Activated naive CD4-positive, alpha-beta T cell treated with anti-CD3 and anti-CD28 coated beads, Interleukin-2, amount 10 ng/mL, durations not matched to agents 7 days and 5 days (primary cell): ENCODE data around the gene WBP2.

Source experiments
- CTCF ChIA-PET: fragments of 350-600 bp; sonication (Branson Sonifier 250); formaldehyde crosslinking; loops from one replicate; lab custom pipeline; 2021; ENCODE audit warnings: antibody characterized with exemption; lab: Charles Lee
- DNase-seq: peaks from one replicate; pipeline ENCODE4 v3.0.0-alpha.2; 2020
- H3K27ac Mint-ChIP-seq: one replicate; pipeline ENCODE4 v1.8.0; 2021; ENCODE audit warnings: mild to moderate bottlenecking, moderate library complexity, mixed read lengths
- H3K27me3 Mint-ChIP-seq: one replicate; pipeline ENCODE4 v1.8.0; 2021; ENCODE audit warnings: mild to moderate bottlenecking, mixed read lengths
- H3K36me3 Mint-ChIP-seq: one replicate; pipeline ENCODE4 v1.8.0; 2021; ENCODE audit warnings: mixed read lengths
- H3K4me1 Mint-ChIP-seq: one replicate; pipeline ENCODE4 v1.8.0; 2021; ENCODE audit warnings: mixed read lengths
- H3K4me3 Mint-ChIP-seq: one replicate; pipeline ENCODE4 v1.8.0; 2021; ENCODE audit warnings: mild to moderate bottlenecking, moderate library complexity, mixed read lengths
- H3K9me3 Mint-ChIP-seq: one replicate; pipeline ENCODE4 v1.8.0; 2021; ENCODE audit warnings: mixed read lengths

WBP2 gene

GRCh38 chr17:75822800-75823166 lies 32.4 kb downstream of the WBP2 start:
- H3K36me3 Mint-ChIP-seq, result peaks cover 26% of the 10 kb centered on the region
- DNase-seq, result no peak
- H3K27ac Mint-ChIP-seq, result peak overlapping the region; percentile 28
- no peaks in the 10 kb centered on the region for H3K27me3 Mint-ChIP-seq
- no peaks in the 10 kb centered on the region for H3K9me3 Mint-ChIP-seq
- CTCF ChIA-PET, result interaction anchor here (1.8 kb wide), 1 partner anchor 40 kb away, joined by 4 read pairs; no protein-coding TSS in a partner anchor
- H3K4me3 Mint-ChIP-seq, result no peak overlapping the region
- peaks cover 32% of the 10 kb centered on the region for H3K4me1 Mint-ChIP-seq

- H3K36me3 Mint-ChIP-seq, result peaks cover 26% of the 10 kb centered on the region
- H3K9me3 Mint-ChIP-seq, result no peaks in the 10 kb centered on the region
- CTCF ChIA-PET, result interaction anchor here (1.8 to 1.9 kb wide), 2 partner anchors 8 to 39 kb away, joined by 4 to 8 read pairs; no protein-coding TSS in a partner anchor
- no peak overlapping the region for H3K4me3 Mint-ChIP-seq
- no peaks in the 10 kb centered on the region for H3K27me3 Mint-ChIP-seq
- peaks cover 27% of the 10 kb centered on the region for H3K4me1 Mint-ChIP-seq
- peak overlapping the region; percentile 12 for H3K27ac Mint-ChIP-seq
- DNase-seq, result peak; percentile 51
These were observed 32.9 kb downstream of the WBP2 start for GRCh38 chr17:75822119-75822799.

GRCh38 chr17:75821552-75821951 lies 33.6 kb downstream of the WBP2 start:
- H3K36me3 Mint-ChIP-seq, result peaks cover 26% of the 10 kb centered on the region
- no peaks in the 10 kb centered on the region for H3K9me3 Mint-ChIP-seq
- peak overlapping the region; percentile 12 for H3K27ac Mint-ChIP-seq

GRCh38 chr17:75820094-75821080 lies 34.7 kb downstream of the WBP2 start:
- Mint-ChIP-seq H3K36me3 (peaks cover 27% of the 10 kb centered on the region), H3K4me3 (no peak overlapping the region), H3K9me3 (no peaks in the 10 kb centered on the region), H3K27ac (no peak overlapping the region), H3K4me1 (peaks cover 22% of the 10 kb centered on the region), H3K27me3 (no peaks in the 10 kb centered on the region)
- DNase-seq, result no peak
- CTCF ChIA-PET, result interaction anchor here (1.1 to 1.9 kb wide), 4 partner anchors 10 to 56 kb away, joined by 3 to 8 read pairs (median 4); partner anchors contain the start of gene GALK1

More at GRCh38 chr17:75821552-75821951, 33.6 kb downstream of the WBP2 start:
- peaks cover 22% of the 10 kb centered on the region for H3K4me1 Mint-ChIP-seq
- no peak overlapping the region for H3K4me3 Mint-ChIP-seq
- CTCF ChIA-PET, result interaction anchor here (1.1 to 1.9 kb wide), 4 partner anchors 8 to 57 kb away, joined by 3 to 8 read pairs (median 4); partner anchors contain the start of gene GALK1
- H3K27me3 Mint-ChIP-seq, result no peaks in the 10 kb centered on the region
- no peak for DNase-seq

- CTCF ChIA-PET, result no interaction called here
- Mint-ChIP-seq H3K27me3 (no peaks in the 10 kb centered on the region), H3K4me1 (peaks cover 20% of the 10 kb centered on the region), H3K27ac (no peak overlapping the region), H3K36me3 (peaks cover 28% of the 10 kb centered on the region), H3K4me3 (no peak overlapping the region), H3K9me3 (no peaks in the 10 kb centered on the region)
- no peak for DNase-seq
These were observed 35.5 kb downstream of the WBP2 start for GRCh38 chr17:75819678-75820077.

GRCh38 chr17:75819116-75819515 lies 36.0 kb downstream of the WBP2 start:
- Mint-ChIP-seq H3K4me1 (peaks cover 20% of the 10 kb centered on the region), H3K27me3 (no peaks in the 10 kb centered on the region), H3K27ac (peak overlapping the region; percentile 61), H3K4me3 (no peak overlapping the region), H3K9me3 (no peaks in the 10 kb centered on the region), H3K36me3 (peaks cover 27% of the 10 kb centered on the region)
- DNase-seq, result no peak
- CTCF ChIA-PET, result interaction anchor here (0.6 kb wide), 1 partner anchor 31 kb away, joined by 3 read pairs; no protein-coding TSS in a partner anchor

- Mint-ChIP-seq H3K4me1 (peaks cover 20% of the 10 kb centered on the region), H3K4me3 (no peak overlapping the region), H3K27ac (peak overlapping the region; percentile 5), H3K9me3 (no peaks in the 10 kb centered on the region), H3K36me3 (peaks cover 28% of the 10 kb centered on the region), H3K27me3 (no peaks in the 10 kb centered on the region)
- CTCF ChIA-PET, result interaction anchor here (0.6 to 2.1 kb wide), 3 partner anchors 9 to 30 kb away, joined by 3 to 7 read pairs (median 5); no protein-coding TSS in a partner anchor
- DNase-seq, result no peak
These were observed 36.7 kb downstream of the WBP2 start for GRCh38 chr17:75818326-75818885.

GRCh38 chr17:75817571-75817970 lies 37.6 kb downstream of the WBP2 start:
- Mint-ChIP-seq H3K4me3 (no peak overlapping the region), H3K9me3 (no peaks in the 10 kb centered on the region), H3K27ac (no peak overlapping the region), H3K36me3 (peaks cover 32% of the 10 kb centered on the region), H3K4me1 (peaks cover 20% of the 10 kb centered on the region), H3K27me3 (no peaks in the 10 kb centered on the region)
- CTCF ChIA-PET, result interaction anchor here (1.3 to 2.1 kb wide), 2 partner anchors 9 to 12 kb away, joined by 5 to 7 read pairs; no protein-coding TSS in a partner anchor
- DNase-seq, result no peak

- H3K4me1 Mint-ChIP-seq, result peaks cover 12% of the 10 kb centered on the region
- DNase-seq, result no peak
- no peak overlapping the region for H3K4me3 Mint-ChIP-seq
- no peaks in the 10 kb centered on the region for H3K27me3 Mint-ChIP-seq
- peaks cover 35% of the 10 kb centered on the region for H3K36me3 Mint-ChIP-seq
- H3K9me3 Mint-ChIP-seq, result no peaks in the 10 kb centered on the region
- H3K27ac Mint-ChIP-seq, result no peak overlapping the region
- CTCF ChIA-PET, result interaction anchor here (1.3 to 2.1 kb wide), 2 partner anchors 10 to 13 kb away, joined by 5 to 7 read pairs; no protein-coding TSS in a partner anchor
These were observed 38.4 kb downstream of the WBP2 start for GRCh38 chr17:75816693-75817092.

- Mint-ChIP-seq H3K27ac (no peak overlapping the region), H3K36me3 (peaks cover 28% of the 10 kb centered on the region), H3K4me1 (peaks cover 3% of the 10 kb centered on the region), H3K4me3 (no peak overlapping the region), H3K27me3 (no peaks in the 10 kb centered on the region), H3K9me3 (no peaks in the 10 kb centered on the region)
- CTCF ChIA-PET, result interaction anchor here (0.7 to 3.0 kb wide), 2 partner anchors 12 to 40 kb away, joined by 3 to 11 read pairs; no protein-coding TSS in a partner anchor
- DNase-seq, result no peak
These were observed 39.7 kb downstream of the WBP2 start for GRCh38 chr17:75815399-75815798.

- H3K36me3 Mint-ChIP-seq, result peaks cover 27% of the 10 kb centered on the region
- H3K27me3 Mint-ChIP-seq, result no peaks in the 10 kb centered on the region
These were observed 40.2 kb downstream of the WBP2 start for GRCh38 chr17:75814900-75815373.

GRCh38 chr17:75814021-75814395 lies 41.1 kb downstream of the WBP2 start:
- H3K27me3 Mint-ChIP-seq, result no peaks in the 10 kb centered on the region
- H3K27ac Mint-ChIP-seq, result no peak overlapping the region
- DNase-seq, result no peak
- no peaks in the 10 kb centered on the region for H3K9me3 Mint-ChIP-seq
- H3K4me1 Mint-ChIP-seq, result no peaks in the 10 kb centered on the region
- H3K36me3 Mint-ChIP-seq, result peaks cover 20% of the 10 kb centered on the region
- no peak overlapping the region for H3K4me3 Mint-ChIP-seq
- CTCF ChIA-PET, result interaction anchor here (0.9 to 3.0 kb wide), 3 partner anchors 11 to 50 kb away, joined by 3 to 11 read pairs (median 4); no protein-coding TSS in a partner anchor

More at GRCh38 chr17:75814900-75815373, 40.2 kb downstream of the WBP2 start:
- no peak for DNase-seq
- H3K27ac Mint-ChIP-seq, result no peak overlapping the region
- peaks cover 3% of the 10 kb centered on the region for H3K4me1 Mint-ChIP-seq
- no peaks in the 10 kb centered on the region for H3K9me3 Mint-ChIP-seq
- H3K4me3 Mint-ChIP-seq, result no peak overlapping the region
- CTCF ChIA-PET, result interaction anchor here (3.0 kb wide), 1 partner anchor 13 kb away, joined by 11 read pairs; no protein-coding TSS in a partner anchor
